Measurements from ENCODE around the gene SLC12A2.

DNA sequence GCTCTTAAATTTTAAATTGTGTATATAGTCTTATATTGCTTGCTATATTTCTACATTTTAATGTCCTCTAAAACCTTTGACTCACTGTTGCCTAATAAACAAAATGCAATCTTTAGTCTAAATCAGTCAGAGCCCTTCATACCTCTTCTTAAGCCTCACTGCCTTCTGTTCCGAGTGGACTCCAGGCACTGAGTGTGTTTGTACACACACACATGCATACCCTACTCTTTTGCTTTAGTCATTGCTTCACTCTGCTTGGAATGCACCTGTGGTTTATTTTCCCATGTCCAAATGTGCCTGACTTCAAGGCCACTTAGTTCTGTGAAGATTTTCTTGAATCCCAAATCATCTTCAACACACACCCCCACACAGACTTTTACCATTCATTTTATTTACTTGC is 60.9 kb downstream of the SLC12A2 start:
- TF ChIP-seq, protein P1, sequence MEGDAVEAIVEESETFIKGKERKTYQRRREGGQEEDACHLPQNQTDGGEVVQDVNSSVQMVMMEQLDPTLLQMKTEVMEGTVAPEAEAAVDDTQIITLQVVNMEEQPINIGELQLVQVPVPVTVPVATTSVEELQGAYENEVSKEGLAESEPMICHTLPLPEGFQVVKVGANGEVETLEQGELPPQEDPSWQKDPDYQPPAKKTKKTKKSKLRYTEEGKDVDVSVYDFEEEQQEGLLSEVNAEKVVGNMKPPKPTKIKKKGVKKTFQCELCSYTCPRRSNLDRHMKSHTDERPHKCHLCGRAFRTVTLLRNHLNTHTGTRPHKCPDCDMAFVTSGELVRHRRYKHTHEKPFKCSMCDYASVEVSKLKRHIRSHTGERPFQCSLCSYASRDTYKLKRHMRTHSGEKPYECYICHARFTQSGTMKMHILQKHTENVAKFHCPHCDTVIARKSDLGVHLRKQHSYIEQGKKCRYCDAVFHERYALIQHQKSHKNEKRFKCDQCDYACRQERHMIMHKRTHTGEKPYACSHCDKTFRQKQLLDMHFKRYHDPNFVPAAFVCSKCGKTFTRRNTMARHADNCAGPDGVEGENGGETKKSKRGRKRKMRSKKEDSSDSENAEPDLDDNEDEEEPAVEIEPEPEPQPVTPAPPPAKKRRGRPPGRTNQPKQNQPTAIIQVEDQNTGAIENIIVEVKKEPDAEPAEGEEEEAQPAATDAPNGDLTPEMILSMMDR (IDR thresholded peaks at IDR 0.05; ENCODE audit: low read depth, low read length): no peak
- TF ChIP-seq EZH2phosphoT487 (IDR thresholded peaks at IDR 0.05; ENCODE audit: low read depth): no peak
